OCI-LY3 (cell line): ENCODE results near the gene SNX11.

Experiments
- CTCF ChIP-seq: fragments of 200-600, 300-600 bp; sonication (generic); IDR thresholded peaks from 2 replicates; pipeline ENCODE4 v1.5.1; 2014; ENCODE audit warnings: antibody characterized with exemption, low read length, low read depth
- EZH2phosphoT487 ChIP-seq: fragments of 200-600 bp; shearing (Covaris generic); IDR thresholded peaks from 2 replicates; pipeline ENCODE4 v1.6.1; 2018; ENCODE audit warnings: antibody characterized with exemption, mixed run types, low read depth

DNA sequence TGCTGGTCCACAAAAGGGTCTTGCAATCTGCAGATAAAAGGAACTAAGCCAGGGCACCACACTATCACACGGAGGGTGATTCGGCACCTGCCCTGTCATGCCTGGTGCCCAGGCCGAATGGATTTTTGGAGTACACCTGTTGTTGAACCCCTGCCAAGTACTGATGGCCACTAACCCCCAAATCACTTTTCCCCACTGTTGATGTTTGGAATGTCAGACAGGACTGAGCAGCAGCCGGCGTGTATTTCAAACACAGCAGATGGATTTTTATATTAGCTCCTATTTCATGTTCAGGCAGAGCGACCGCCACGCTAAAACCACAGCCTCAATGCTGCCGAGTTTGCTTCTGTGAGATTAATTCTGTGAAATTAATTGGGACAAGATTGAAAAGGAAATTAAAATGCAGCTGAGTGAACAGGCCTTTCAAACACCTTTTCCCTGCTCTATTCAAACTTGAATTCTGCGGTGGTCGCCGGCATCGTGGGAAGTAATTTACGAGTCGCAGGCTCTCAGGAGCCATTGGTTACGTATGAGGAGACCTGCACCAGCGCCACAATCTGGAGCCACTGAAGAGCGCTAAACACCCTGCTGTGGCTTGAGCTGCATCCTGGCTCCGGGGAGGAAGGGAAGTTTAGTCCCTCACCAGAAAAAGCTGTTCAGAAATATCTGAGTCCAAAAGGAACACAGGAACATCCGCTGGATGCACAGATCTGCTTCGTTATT lies 48.5 kb downstream of the SNX11 start:
- no peak for TF ChIP-seq CTCF
- no peak for TF ChIP-seq EZH2phosphoT487
